IMR-90 (cell line): ENCODE measurements around the gene OR6S1. TPM values are rescaled to one million over a fixed set of nuclear protein-coding genes. Genes with fewer than 3 reads are reported as not detected.

ENCODE experiments used
- ATAC-seq: fragments of 200-7000 bp; cut with Tn5 transposase; 2 replicates; pipeline ENCODE4 v1.9.1; 2020; ENCODE audit warnings: low read depth, mild to moderate bottlenecking, moderate library complexity
- BruUV-seq: library from RNA; stranded (reverse); fragments of 400-500 nt; replicated peaks from 2 replicates; lab custom pipeline; 2021; lab: Mats Ljungman, UMichigan
- CTCF ChIA-PET: fragments of 300-600 bp; formaldehyde crosslinking; extraction: SDS; loops from one replicate; lab custom pipeline; 2021; ENCODE audit warnings: antibody characterized with exemption; lab: Yijun Ruan, JAX
- POLR2A ChIA-PET: fragments of 300-600 bp; sonication (Branson Sonifier 250); formaldehyde crosslinking; loops from one replicate; lab custom pipeline; 2022; ENCODE audit warnings: antibody characterized with exemption; ENCODE audit not compliant: unreplicated experiment; lab: Charles Lee
- DNase-seq: peaks from one replicate; pipeline ENCODE4 v3.0.0; 2013
- H2AFZ ChIP-seq: replicated peaks from 2 replicates; pipeline ENCODE3; 2013; ENCODE audit warnings: low read length, mild to moderate bottlenecking; ENCODE audit not compliant: poor library complexity
- H2AK5ac ChIP-seq: 2 replicates; pipeline ENCODE4 v1.6.1; 2013; ENCODE audit warnings: low read depth, low read length, inconsistent platforms
- H2AK9ac ChIP-seq: replicated peaks from 2 replicates; pipeline ENCODE3; 2013; ENCODE audit warnings: mild to moderate bottlenecking, low read depth, low read length, moderate library complexity; ENCODE audit not compliant: poor library complexity
- H2BK120ac ChIP-seq: 2 replicates; pipeline ENCODE4 v1.6.1; 2013; ENCODE audit warnings: low read depth, low read length, inconsistent platforms
- H2BK15ac ChIP-seq: 3 replicates; pipeline ENCODE4 v1.6.1; 2013; ENCODE audit warnings: low read depth, low read length, inconsistent platforms
- H2BK20ac ChIP-seq: 2 replicates; pipeline ENCODE4 v1.6.1; 2013; ENCODE audit warnings: low read depth, mild to moderate bottlenecking, inconsistent platforms, low read length, moderate library complexity
- H2BK5ac ChIP-seq: 2 replicates; pipeline ENCODE4 v1.6.1; 2013; ENCODE audit warnings: mild to moderate bottlenecking, low read depth, low read length, inconsistent platforms; ENCODE audit not compliant: poor library complexity, severe bottlenecking
- H3K14ac ChIP-seq: replicated peaks from 2 replicates; pipeline ENCODE4 v1.6.1; 2013; ENCODE audit warnings: low read depth, low read length, inconsistent platforms
- H3K18ac ChIP-seq: 2 replicates; pipeline ENCODE4 v1.6.1; 2013; ENCODE audit warnings: low read depth, low read length, control low read depth
- H3K23ac ChIP-seq: 2 replicates; pipeline ENCODE4 v1.6.1; 2013; ENCODE audit warnings: low read depth, low read length, inconsistent platforms
- H3K27ac ChIP-seq: 2 replicates; pipeline ENCODE4 v1.5.1; 2013; ENCODE audit warnings: mild to moderate bottlenecking, control low read depth, low read length; ENCODE audit not compliant: insufficient read depth
- H3K27me3 ChIP-seq: 2 replicates; pipeline ENCODE4 v1.6.1; 2013; ENCODE audit warnings: low read length; ENCODE audit not compliant: control insufficient read depth, insufficient read depth
- H3K36me3 ChIP-seq: 2 replicates; pipeline ENCODE4 v1.6.1; 2013; ENCODE audit warnings: low read length, mixed read lengths; ENCODE audit not compliant: control insufficient read depth, insufficient read depth
- H3K4ac ChIP-seq: 2 replicates; pipeline ENCODE4 v1.6.1; 2013; ENCODE audit warnings: low read depth, low read length, inconsistent platforms
- H3K4me1 ChIP-seq: 2 replicates; pipeline ENCODE4 v1.6.1; 2013; ENCODE audit warnings: low read length, mixed read lengths; ENCODE audit not compliant: control insufficient read depth, insufficient read depth
- H3K4me2 ChIP-seq: 2 replicates; pipeline ENCODE4 v1.6.1; 2013; ENCODE audit warnings: low read depth, mild to moderate bottlenecking, control low read depth, low read length, moderate library complexity
- H3K4me3 ChIP-seq: 2 replicates; pipeline ENCODE4 v1.5.1; 2013; ENCODE audit warnings: low read depth, mild to moderate bottlenecking, control low read depth, low read length, moderate library complexity; ENCODE audit not compliant: insufficient read depth
- H3K56ac ChIP-seq: 2 replicates; pipeline ENCODE4 v1.6.1; 2013; ENCODE audit warnings: low read length, inconsistent platforms; ENCODE audit not compliant: insufficient read depth; ENCODE audit errors: extremely low read depth
- H3K79me1 ChIP-seq, 2 experiments: 2 replicates each; pipeline ENCODE4 v1.6.1; 2013; ENCODE audit warnings: low read length in 2 of 2, inconsistent platforms in 1 of 2, low read depth in 1 of 2
- H3K9ac ChIP-seq: 2 replicates; pipeline ENCODE4 v1.6.1; 2013; ENCODE audit warnings: low read depth, low read length, control low read depth
- H3K9me1 ChIP-seq: 2 replicates; pipeline ENCODE4 v1.6.1; 2013; ENCODE audit warnings: low read length, inconsistent platforms; ENCODE audit not compliant: insufficient read depth
- H3K9me3 ChIP-seq: 2 replicates; pipeline ENCODE4 v1.6.1; 2013; ENCODE audit warnings: low read length; ENCODE audit not compliant: control insufficient read depth, insufficient read depth
- H4K20me1 ChIP-seq: 2 replicates; pipeline ENCODE4 v1.6.1; 2013; ENCODE audit warnings: low read length, inconsistent platforms; ENCODE audit not compliant: insufficient read depth
- H4K5ac ChIP-seq: 2 replicates; pipeline ENCODE4 v1.6.1; 2013; ENCODE audit warnings: mild to moderate bottlenecking, low read depth, low read length, control low read depth
- H4K8ac ChIP-seq, 2 experiments: 2 replicates each; pipeline ENCODE4 v1.6.1; 2013; ENCODE audit warnings: low read depth in 2 of 2, low read length in 2 of 2, control low read depth in 1 of 2, inconsistent platforms in 1 of 2
- H4K91ac ChIP-seq: 2 replicates; pipeline ENCODE4 v1.6.1; 2013; ENCODE audit warnings: low read depth, low read length, inconsistent platforms; ENCODE audit not compliant: insufficient read depth
- BHLHE40 ChIP-seq: fragments of 150-350 bp; IDR thresholded peaks from 2 replicates; pipeline ENCODE4 v1.6.1; 2016; ENCODE audit warnings: mild to moderate bottlenecking, low read depth, low read length
- CEBPB ChIP-seq: IDR thresholded peaks from 2 replicates; pipeline ENCODE4 v1.6.1; 2012; ENCODE audit warnings: low read depth, low read length, improper control_type of control experiment
- CHD1 ChIP-seq: IDR thresholded peaks from 2 replicates; pipeline ENCODE4 v1.6.1; 2012; ENCODE audit warnings: low read depth, low read length, improper control_type of control experiment
- FOS ChIP-seq: fragments of 150-350 bp; IDR thresholded peaks from 2 replicates; pipeline ENCODE4 v1.6.1; 2016; ENCODE audit warnings: low read depth, low read length
- MAFK ChIP-seq: IDR thresholded peaks from 2 replicates; pipeline ENCODE4 v1.6.1; 2012; ENCODE audit warnings: low read depth, low read length, improper control_type of control experiment
- MAZ ChIP-seq: IDR thresholded peaks from 2 replicates; pipeline ENCODE4 v1.6.1; 2012; ENCODE audit warnings: low read depth, mild to moderate bottlenecking, low read length, improper control_type of control experiment, moderate library complexity, borderline replicate concordance
- MXI1 ChIP-seq: IDR thresholded peaks from 2 replicates; pipeline ENCODE4 v1.6.1; 2012; ENCODE audit warnings: low read depth, mild to moderate bottlenecking, low read length, moderate library complexity, borderline replicate concordance
- NFE2L2 ChIP-seq: fragments of 150-350 bp; IDR thresholded peaks from 2 replicates; pipeline ENCODE4 v1.6.1; 2016; ENCODE audit warnings: low read depth, mild to moderate bottlenecking, low read length
- POLR2A ChIP-seq: IDR thresholded peaks from 2 replicates; pipeline ENCODE4 v1.6.1; 2012; ENCODE audit warnings: mild to moderate bottlenecking, low read depth, low read length
- RAD21 ChIP-seq: IDR thresholded peaks from 2 replicates; pipeline ENCODE4 v1.6.1; 2012; ENCODE audit warnings: low read length, improper control_type of control experiment
- RCOR1 ChIP-seq: IDR thresholded peaks from 2 replicates; pipeline ENCODE4 v1.6.1; 2012; ENCODE audit warnings: mild to moderate bottlenecking, low read length, improper control_type of control experiment; ENCODE audit not compliant: insufficient replicate concordance
- RFX5 ChIP-seq: IDR thresholded peaks from 2 replicates; pipeline ENCODE4 v1.8.0; 2012; ENCODE audit warnings: low read depth, mild to moderate bottlenecking, low read length, moderate library complexity
- SMC3 ChIP-seq: fragments of 150-350 bp; IDR thresholded peaks from 2 replicates; pipeline ENCODE4 v1.6.1; 2016; ENCODE audit warnings: low read depth, mild to moderate bottlenecking, antibody characterized with exemption, low read length, moderate library complexity
- WGBS, 2 experiments: methylation state at CpG; one replicate each; pipeline versions ENCODE4 v1.1.5 to v1.1.7; 2013; ENCODE audit warnings: missing lambda C conversion rate in 2 of 2; ENCODE audit not compliant: insufficient read length in 1 of 2; ENCODE audit errors: extremely low coverage in 2 of 2; 5-methylcytosine and 5-hydroxymethylcytosine counted together
- dilution Hi-C: fragments of 300-500 bp; cut with HindIII; formaldehyde crosslinking; loops from one replicate; pipeline ENCODE4 v1.14.3; 2018; ENCODE audit warnings: low sequenced_read_pairs; ENCODE audit not compliant: unreplicated experiment
- in situ Hi-C: fragments of 300-500 bp; cut with MboI; formaldehyde crosslinking; loops from 3 replicates; pipeline ENCODE4 v1.14.3; 2019; ENCODE audit warnings: low sequenced_read_pairs, inconsistent platforms, mixed read lengths
- intact Hi-C: fragments of 100-400 bp; cut with micrococcal nuclease; formaldehyde crosslinking; loops from 2 replicates; pipeline ENCODE4 v1.10.0; 2022
- polyA plus RNA-seq, 3 experiments: library from polyadenylated mRNA; depleted of rRNA; stranded (reverse); fragments of >200 nt; gene quantifications; 2 replicates each; pipeline ENCODE4 v1.2.3, GENCODE V29; 2012; ENCODE audit warnings: low replicate concordance in 1 of 3
- total RNA-seq: library from RNA; depleted of rRNA; stranded (reverse); fragments of >200 nt; gene quantifications from 2 replicates; pipeline ENCODE4 v1.2.3, GENCODE V29; 2012
- TF ChIP-seq, protein P1 (sequence below): fragments of 150-350 bp; IDR thresholded peaks from 2 replicates; pipeline ENCODE4 v1.6.1; 2017; ENCODE audit warnings: mild to moderate bottlenecking, antibody characterized with exemption, low read length, low read depth
- TF ChIP-seq, protein P2 (sequence below): fragments of 150-350 bp; IDR thresholded peaks from 2 replicates; pipeline ENCODE4 v1.6.1; 2016; ENCODE audit warnings: low read depth, mild to moderate bottlenecking, low read length, moderate library complexity, borderline replicate concordance
- TF ChIP-seq, protein P3 (sequence below): conservative IDR thresholded peaks from 2 replicates; pipeline ENCODE4 v1.5.1; 2012; ENCODE audit warnings: mild to moderate bottlenecking, low read depth, low read length, improper control_type of control experiment

The OR6S1 gene
- total and polyA plus RNA-seq, 2 of the 4 experiments (the other 2 are of a cell fraction), result not detected

DNA sequence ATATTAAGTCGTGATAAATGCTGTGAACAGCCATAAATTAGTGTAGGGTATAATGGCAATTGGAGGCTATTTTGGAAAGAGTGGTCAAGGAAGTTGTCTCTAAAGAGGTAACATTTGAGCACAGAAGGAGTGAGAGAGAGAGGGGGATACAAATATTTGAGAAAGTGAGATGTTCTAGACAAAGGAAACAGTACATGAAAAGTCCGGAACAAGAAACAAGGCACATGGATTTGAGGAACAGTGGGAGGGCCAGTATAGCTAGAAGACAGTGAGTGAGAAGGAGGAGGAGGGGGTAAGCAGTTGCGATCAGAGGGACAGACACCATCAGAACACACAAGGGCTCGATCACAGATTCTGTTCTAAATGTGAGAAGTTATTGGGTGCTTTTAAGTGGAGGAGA lies 30.2 kb downstream of the OR6S1 start:
- in situ Hi-C loops, result loop anchor here (5.0 kb wide), 2 partner anchors 199 to 274 kb away; partner anchors contain the start of gene TEP1
- Histone ChIP-seq H3K9me1 (no peaks in the 10 kb centered on the region), H3K27ac (no peak overlapping the region), H3K79me1 (no peaks in the 10 kb centered on the region), H3K4me2 (no peak overlapping the region), H3K56ac (no peak overlapping the region), H3K18ac (no peak overlapping the region), H4K91ac (no peak overlapping the region), H3K9me3 (no peaks in the 10 kb centered on the region), H3K4me1 (no peaks in the 10 kb centered on the region), H2AK5ac (no peak overlapping the region), H4K20me1 (peaks cover 11% of the 10 kb centered on the region), H3K27me3 (no peaks in the 10 kb centered on the region), H3K4ac (no peak overlapping the region), H3K23ac (no peak overlapping the region), H3K9ac (no peak overlapping the region), H3K14ac (no peak overlapping the region), H2BK120ac (no peak overlapping the region), H2AFZ (no peak overlapping the region), H3K4me3 (no peak overlapping the region), H3K36me3 (no peaks in the 10 kb centered on the region), H2AK9ac (no peak overlapping the region), H2BK20ac (no peak overlapping the region), H4K8ac (no peak overlapping the region), H4K5ac (no peak overlapping the region), H2BK5ac (no peak overlapping the region), H2BK15ac (no peak overlapping the region)
- DNase-seq (no peak), ATAC-seq (no peak)
- intact Hi-C loops, result no loop called here
- POLR2A ChIA-PET, result no interaction called here
- TF ChIP-seq RAD21, result no peak
- no peak for TF ChIP-seq RCOR1
- no peak for TF ChIP-seq CHD1
- no peak for TF ChIP-seq SMC3
- no peak for TF ChIP-seq MAZ
- TF ChIP-seq, protein P1, sequence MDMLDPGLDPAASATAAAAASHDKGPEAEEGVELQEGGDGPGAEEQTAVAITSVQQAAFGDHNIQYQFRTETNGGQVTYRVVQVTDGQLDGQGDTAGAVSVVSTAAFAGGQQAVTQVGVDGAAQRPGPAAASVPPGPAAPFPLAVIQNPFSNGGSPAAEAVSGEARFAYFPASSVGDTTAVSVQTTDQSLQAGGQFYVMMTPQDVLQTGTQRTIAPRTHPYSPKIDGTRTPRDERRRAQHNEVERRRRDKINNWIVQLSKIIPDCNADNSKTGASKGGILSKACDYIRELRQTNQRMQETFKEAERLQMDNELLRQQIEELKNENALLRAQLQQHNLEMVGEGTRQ, result no peak
- TF ChIP-seq, protein P2, sequence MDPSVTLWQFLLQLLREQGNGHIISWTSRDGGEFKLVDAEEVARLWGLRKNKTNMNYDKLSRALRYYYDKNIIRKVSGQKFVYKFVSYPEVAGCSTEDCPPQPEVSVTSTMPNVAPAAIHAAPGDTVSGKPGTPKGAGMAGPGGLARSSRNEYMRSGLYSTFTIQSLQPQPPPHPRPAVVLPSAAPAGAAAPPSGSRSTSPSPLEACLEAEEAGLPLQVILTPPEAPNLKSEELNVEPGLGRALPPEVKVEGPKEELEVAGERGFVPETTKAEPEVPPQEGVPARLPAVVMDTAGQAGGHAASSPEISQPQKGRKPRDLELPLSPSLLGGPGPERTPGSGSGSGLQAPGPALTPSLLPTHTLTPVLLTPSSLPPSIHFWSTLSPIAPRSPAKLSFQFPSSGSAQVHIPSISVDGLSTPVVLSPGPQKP, result no peak
- no peak for TF ChIP-seq POLR2A
- no peak for TF ChIP-seq NFE2L2
- no peak for TF ChIP-seq CEBPB
- TF ChIP-seq MXI1, result no peak
- TF ChIP-seq BHLHE40, result no peak
- TF ChIP-seq, protein P3, sequence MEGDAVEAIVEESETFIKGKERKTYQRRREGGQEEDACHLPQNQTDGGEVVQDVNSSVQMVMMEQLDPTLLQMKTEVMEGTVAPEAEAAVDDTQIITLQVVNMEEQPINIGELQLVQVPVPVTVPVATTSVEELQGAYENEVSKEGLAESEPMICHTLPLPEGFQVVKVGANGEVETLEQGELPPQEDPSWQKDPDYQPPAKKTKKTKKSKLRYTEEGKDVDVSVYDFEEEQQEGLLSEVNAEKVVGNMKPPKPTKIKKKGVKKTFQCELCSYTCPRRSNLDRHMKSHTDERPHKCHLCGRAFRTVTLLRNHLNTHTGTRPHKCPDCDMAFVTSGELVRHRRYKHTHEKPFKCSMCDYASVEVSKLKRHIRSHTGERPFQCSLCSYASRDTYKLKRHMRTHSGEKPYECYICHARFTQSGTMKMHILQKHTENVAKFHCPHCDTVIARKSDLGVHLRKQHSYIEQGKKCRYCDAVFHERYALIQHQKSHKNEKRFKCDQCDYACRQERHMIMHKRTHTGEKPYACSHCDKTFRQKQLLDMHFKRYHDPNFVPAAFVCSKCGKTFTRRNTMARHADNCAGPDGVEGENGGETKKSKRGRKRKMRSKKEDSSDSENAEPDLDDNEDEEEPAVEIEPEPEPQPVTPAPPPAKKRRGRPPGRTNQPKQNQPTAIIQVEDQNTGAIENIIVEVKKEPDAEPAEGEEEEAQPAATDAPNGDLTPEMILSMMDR, result no peak
- TF ChIP-seq FOS, result no peak
- no peak for TF ChIP-seq RFX5
- TF ChIP-seq MAFK, result no peak
- 82% methylated on average over 2 of the region's 4 CpGs; no CpG with 5 or more reads in 1 of the 2 experiments for WGBS, 2 experiments
- BruUV-seq, result no TSS peak
- dilution Hi-C loops, result no loop called here
- CTCF ChIA-PET, result interaction anchor here (1.2 kb wide), 1 partner anchor 210 kb away, joined by 3 read pairs; no protein-coding TSS in a partner anchor
